GM23338 (cell line): ENCODE results near the gene VPREB1. TPM values are rescaled to one million over a fixed set of nuclear protein-coding genes. Genes with fewer than 3 reads are reported as not detected.

Experiments
- ATAC-seq: fragments of 200-7000 bp; cut with Tn5 transposase; 3 replicates; pipeline ENCODE4 v1.9.1; 2020
- DNase-seq: peaks from one replicate; pipeline ENCODE4 v3.0.0-alpha.2; 2015; ENCODE audit warnings: low spot score
- H2AFZ ChIP-seq: fragments of 200-600 bp; sonication (generic); 2 replicates; pipeline ENCODE4 v1.8.0; 2016; ENCODE audit warnings: antibody characterized with exemption, mild to moderate bottlenecking, moderate library complexity
- H3F3A ChIP-seq: fragments of 200-600 bp; sonication (generic); replicated peaks from 2 replicates; pipeline ENCODE4 v1.8.0; 2017; ENCODE audit warnings: antibody characterized with exemption, mixed run types, low read depth
- H3K27ac ChIP-seq: fragments of 200-600 bp; sonication (generic); 2 replicates; pipeline ENCODE4 v1.6.1; 2016; ENCODE audit warnings: low read depth
- H3K27me3 ChIP-seq: fragments of 200-600 bp; sonication (generic); 2 replicates; pipeline ENCODE4 v1.8.0; 2016; ENCODE audit warnings: mild to moderate bottlenecking, mixed run types, moderate library complexity; ENCODE audit not compliant: insufficient read depth
- H3K36me3 ChIP-seq: fragments of 200-600 bp; sonication (generic); 2 replicates; pipeline ENCODE4 v1.8.0; 2016; ENCODE audit warnings: mild to moderate bottlenecking; ENCODE audit not compliant: insufficient read depth
- H3K4me1 ChIP-seq: fragments of 200-600 bp; sonication (generic); 2 replicates; pipeline ENCODE4 v1.8.0; 2016; ENCODE audit warnings: mild to moderate bottlenecking, moderate library complexity; ENCODE audit not compliant: insufficient read depth
- H3K4me2 ChIP-seq: fragments of 200-600 bp; sonication (generic); 2 replicates; pipeline ENCODE4 v1.7.1; 2017; ENCODE audit warnings: mixed run types
- H3K4me3 ChIP-seq: fragments of 200-600 bp; sonication (generic); 2 replicates; pipeline ENCODE4 v1.6.1; 2016; ENCODE audit warnings: mixed run types
- H3K79me2 ChIP-seq: fragments of 200-600 bp; sonication (generic); replicated peaks from 2 replicates; pipeline ENCODE4 v1.8.0; 2017; ENCODE audit warnings: mild to moderate bottlenecking; ENCODE audit not compliant: insufficient read depth
- H3K9me2 ChIP-seq: fragments of 200-600 bp; sonication (generic); 2 replicates; pipeline ENCODE4 v1.8.0; 2017; ENCODE audit not compliant: insufficient read depth
- H4K20me1 ChIP-seq: fragments of 200-600 bp; sonication (generic); replicated peaks from 2 replicates; pipeline ENCODE4 v1.8.0; 2017; ENCODE audit warnings: mild to moderate bottlenecking; ENCODE audit not compliant: insufficient read depth
- H3K27ac Mint-ChIP-seq: 2 replicates; pipeline ENCODE4 v1.8.0; 2020; ENCODE audit warnings: inconsistent platforms, mild to moderate bottlenecking, moderate library complexity, mixed read lengths
- H3K27me3 Mint-ChIP-seq: 3 replicates; pipeline ENCODE4 v1.8.0; 2022; ENCODE audit warnings: low read depth, mild to moderate bottlenecking, moderate library complexity, mixed read lengths, inconsistent platforms; ENCODE audit not compliant: insufficient read depth, poor library complexity
- H3K36me3 Mint-ChIP-seq: 3 replicates; pipeline ENCODE4 v1.8.0; 2021; ENCODE audit warnings: low read depth, mild to moderate bottlenecking, inconsistent platforms, moderate library complexity, mixed read lengths
- H3K4me1 Mint-ChIP-seq: 3 replicates; pipeline ENCODE4 v1.8.0; 2020; ENCODE audit warnings: mild to moderate bottlenecking, inconsistent platforms, mixed read lengths
- H3K4me3 Mint-ChIP-seq: 3 replicates; pipeline ENCODE4 v1.8.0; 2021; ENCODE audit warnings: moderate library complexity, mild to moderate bottlenecking, inconsistent platforms, mixed read lengths
- H3K9me3 Mint-ChIP-seq: 3 replicates; pipeline ENCODE4 v1.8.0; 2020; ENCODE audit warnings: moderate library complexity, mild to moderate bottlenecking, inconsistent platforms, mixed read lengths
- CREB1 ChIP-seq: fragments of 250-450 bp; sonication (Bioruptor Pico); IDR thresholded peaks from 2 replicates; pipeline ENCODE4 v1.5.0; 2020; ENCODE audit warnings: low read depth, mild to moderate bottlenecking, moderate library complexity
- ETS1 ChIP-seq: IDR thresholded peaks from 2 replicates; pipeline ENCODE4 v1.6.1; 2016; ENCODE audit warnings: antibody characterized with exemption
- EZH2 ChIP-seq: fragments of 200-600 bp; sonication (generic); IDR thresholded peaks from one replicate; pipeline ENCODE4 v1.8.0; 2017; ENCODE audit warnings: antibody characterized with exemption, mild to moderate bottlenecking, low read depth; ENCODE audit not compliant: unreplicated experiment
- EZH2phosphoT487 ChIP-seq: fragments of 200-600 bp; sonication (generic); IDR thresholded peaks from one replicate; pipeline ENCODE4 v1.8.1; 2018; ENCODE audit warnings: antibody characterized with exemption; ENCODE audit not compliant: unreplicated experiment
- NANOG ChIP-seq: IDR thresholded peaks from 2 replicates; pipeline ENCODE4 v1.6.1; 2016; ENCODE audit warnings: antibody characterized with exemption, borderline replicate concordance
- REST ChIP-seq: IDR thresholded peaks from one replicate; pipeline ENCODE4 v1.6.1; 2018; ENCODE audit warnings: antibody characterized with exemption; ENCODE audit not compliant: unreplicated experiment
- STAT1 ChIP-seq: IDR thresholded peaks from one replicate; pipeline ENCODE4 v1.6.1; 2016; ENCODE audit warnings: antibody characterized with exemption; ENCODE audit not compliant: unreplicated experiment
- ZNF114 ChIP-seq: fragments of 250-450 bp; sonication (Bioruptor Pico); IDR thresholded peaks from 2 replicates; pipeline ENCODE4 v1.5.0; 2020; ENCODE audit warnings: mild to moderate bottlenecking, moderate library complexity
- ZNF331 ChIP-seq: fragments of 250-450 bp; sonication (Bioruptor Pico); IDR thresholded peaks from 2 replicates; pipeline ENCODE4 v1.5.0; 2020; ENCODE audit warnings: low read depth, mild to moderate bottlenecking, moderate library complexity
- polyA plus RNA-seq: library from polyadenylated mRNA; unstranded; fragments of >200 nt; fragmentation: Nextera tagmentation; extraction: Ambion mirVana; gene quantifications from 2 replicates; pipeline ENCODE4 v1.2.1, GENCODE V29; 2016
- total RNA-seq: library from RNA; depleted of rRNA; stranded (reverse); fragments of >200 nt; shearing (Covaris generic); gene quantifications from 2 replicates; pipeline ENCODE4 v1.2.3, GENCODE V29; 2014

Gene VPREB1
- total and polyA plus RNA-seq, 2 experiments from 2014 or later = not detected

- TF ChIP-seq EZH2phosphoT487 (no peak), CREB1 (CRISPR knock-in tag) (no peak), ETS1 (no peak), ZNF114 (CRISPR knock-in tag) (no peak), REST (no peak), NANOG (no peak)
These were observed 26.3 kb upstream of the VPREB1 start (continued) for GRCh38 chr22:22218302-22218701.

GRCh38 chr22:22219140-22219996, 25.2 kb upstream of the VPREB1 start:
- DNase-seq (no peak), ATAC-seq (no peak)
- Mint-ChIP-seq H3K9me3 (no peaks in the 10 kb centered on the region), H3K4me3 (no peak overlapping the region), H3K4me1 (no peaks in the 10 kb centered on the region), H3K27me3 (peaks cover 69% of the 10 kb centered on the region), H3K36me3 (no peaks in the 10 kb centered on the region), H3K27ac (no peak overlapping the region)
- Histone ChIP-seq H2AFZ (no peak overlapping the region), H3K9me2 (no peaks in the 10 kb centered on the region), H4K20me1 (peaks cover 10% of the 10 kb centered on the region; the same call in 1 of the 2 replicates), H3K27me3 (peaks cover 83% of the 10 kb centered on the region), H3K4me2 (no peak overlapping the region), H3K79me2 (no peaks in the 10 kb centered on the region), H3F3A (no peaks in the 10 kb centered on the region), H3K4me3 (no peak overlapping the region), H3K4me1 (no peaks in the 10 kb centered on the region), H3K27ac (no peak overlapping the region), H3K36me3 (no peaks in the 10 kb centered on the region)
- TF ChIP-seq EZH2phosphoT487 (no peak), REST (no peak), ETS1 (no peak), ZNF331 (CRISPR knock-in tag) (no peak), STAT1 (no peak), EZH2 (no peak), ZNF114 (CRISPR knock-in tag) (no peak)
